ENCODE results near the gene MARVELD3.

DNA sequence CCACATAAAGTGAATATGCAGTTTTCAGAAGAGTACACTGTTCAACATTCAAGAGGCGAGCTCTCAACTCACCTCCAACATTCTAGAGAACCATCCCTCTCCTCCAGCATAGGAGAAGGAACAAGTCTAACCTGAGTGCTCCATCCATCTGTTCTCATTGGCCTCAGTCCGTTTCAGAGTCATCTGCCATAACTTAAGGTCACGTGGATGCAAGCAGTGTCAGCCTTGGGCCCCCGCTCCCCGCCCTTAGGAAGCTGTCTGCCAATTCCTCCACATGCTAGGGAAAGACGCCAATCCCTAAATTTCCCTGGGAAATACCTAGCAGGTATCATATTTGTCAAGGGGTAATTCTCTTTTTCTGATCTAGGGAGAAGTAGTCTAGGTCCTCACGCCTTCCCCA, 21.4 kb downstream of the MARVELD3 start:
- no peak for TF ChIP-seq TAF1 (IDR thresholded peaks at IDR 0.05; ENCODE audit: borderline replicate concordance, low read depth, low read length)
- no peak for TF ChIP-seq POLR2A (IDR thresholded peaks at IDR 0.05; ENCODE audit: low read depth, low read length)
